K562 treated with DMSO at 1 percent for 48 hours (cell line): ENCODE measurements around the gene BARX1. TPM values are rescaled to one million over a fixed set of nuclear protein-coding genes. Genes with fewer than 3 reads are reported as not detected.

ENCODE experiments used
- total RNA-seq: library from RNA; unstranded; fragments of 300-600 nt; gene quantifications from 2 replicates; pipeline ENCODE4 v1.2.3, GENCODE V29; 2022; ENCODE audit warnings: low replicate concordance; ENCODE audit errors: extremely low read depth

The BARX1 gene, protein sequence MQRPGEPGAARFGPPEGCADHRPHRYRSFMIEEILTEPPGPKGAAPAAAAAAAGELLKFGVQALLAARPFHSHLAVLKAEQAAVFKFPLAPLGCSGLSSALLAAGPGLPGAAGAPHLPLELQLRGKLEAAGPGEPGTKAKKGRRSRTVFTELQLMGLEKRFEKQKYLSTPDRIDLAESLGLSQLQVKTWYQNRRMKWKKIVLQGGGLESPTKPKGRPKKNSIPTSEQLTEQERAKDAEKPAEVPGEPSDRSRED
- not detected in 2 replicates for total RNA-seq

DNA sequence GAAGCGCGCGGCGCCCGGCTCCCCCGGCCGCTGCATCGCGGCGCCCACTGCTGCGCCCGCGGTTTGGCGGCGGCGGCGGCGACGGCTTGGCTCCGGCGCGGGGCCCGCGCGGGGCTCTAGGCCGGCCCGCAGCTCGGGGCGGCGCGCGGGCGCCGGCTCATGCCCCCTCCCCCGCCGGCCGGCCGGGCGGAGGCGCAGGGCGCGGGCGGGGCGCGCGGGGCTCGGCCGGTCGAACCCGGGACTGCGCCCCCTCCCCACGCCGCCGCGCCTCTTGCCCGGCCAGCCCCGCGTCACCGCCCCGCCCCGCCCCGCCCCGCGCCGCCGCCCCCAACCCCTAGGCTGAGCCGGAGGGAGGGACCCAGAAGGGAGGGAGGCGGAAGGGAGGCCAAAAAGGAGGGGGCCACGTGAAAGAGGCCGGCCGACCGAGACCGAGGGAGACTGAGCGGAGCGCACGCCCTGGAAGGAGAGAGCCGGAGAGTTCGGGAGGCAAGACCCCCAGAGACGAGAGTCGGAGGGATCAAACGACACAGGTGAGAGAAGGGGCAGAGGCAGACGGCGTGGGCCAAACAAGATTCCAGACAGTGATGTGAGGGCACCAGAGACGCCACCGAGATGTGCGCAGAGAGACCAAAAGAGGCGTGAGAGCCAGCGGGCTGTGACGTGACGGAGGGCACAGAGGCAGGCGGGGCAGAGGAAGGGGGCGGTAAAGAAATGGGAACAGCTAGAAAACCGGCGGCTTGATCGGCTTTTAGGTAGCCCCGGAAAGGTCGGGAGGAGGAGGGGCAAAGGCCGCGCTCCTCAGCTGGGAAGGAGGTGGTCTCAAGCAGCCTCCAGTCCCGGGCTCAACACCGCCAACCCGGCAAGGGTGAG is at the start of gene BARX1:
Gene BARX1 (minus strand): TSS at position 245 of the 870 bp plus-strand sequence. CDS start 209 bp downstream, at position 36.

Other genes with a start within 250 kb of the BARX1 start
- not detected in 2 replicates for gene PTPDC1, start 129.1 kb upstream of the BARX1 start, total RNA-seq